ENCODE measurements around the gene RNF186.
"Not testable (repeated sequence)": the region's sequence is repeated elsewhere in the genome, so short reads cannot be mapped to it uniquely, and the experiment has no call there.

RNF186 gene

GRCh38 chr1:19814681-19815503 is at the start of gene RNF186:
Gene RNF186 (minus strand): TSS chr1:19815283. CDS start chr1:19815101, 182 bp downstream.
- no peak for DNase-seq (ENCODE audit: low read depth in 2 of 2)

GRCh38 chr1:19864570-19865160 is 49.6 kb upstream of the RNF186 start:
- DNase-seq (ENCODE audit: low read depth in 2 of 2): no peak

- no peak for DNase-seq (ENCODE audit: low read depth in 2 of 2)
Measured at GRCh38 chr1:19862944-19863343, 47.9 kb upstream of the RNF186 start.

DNA sequence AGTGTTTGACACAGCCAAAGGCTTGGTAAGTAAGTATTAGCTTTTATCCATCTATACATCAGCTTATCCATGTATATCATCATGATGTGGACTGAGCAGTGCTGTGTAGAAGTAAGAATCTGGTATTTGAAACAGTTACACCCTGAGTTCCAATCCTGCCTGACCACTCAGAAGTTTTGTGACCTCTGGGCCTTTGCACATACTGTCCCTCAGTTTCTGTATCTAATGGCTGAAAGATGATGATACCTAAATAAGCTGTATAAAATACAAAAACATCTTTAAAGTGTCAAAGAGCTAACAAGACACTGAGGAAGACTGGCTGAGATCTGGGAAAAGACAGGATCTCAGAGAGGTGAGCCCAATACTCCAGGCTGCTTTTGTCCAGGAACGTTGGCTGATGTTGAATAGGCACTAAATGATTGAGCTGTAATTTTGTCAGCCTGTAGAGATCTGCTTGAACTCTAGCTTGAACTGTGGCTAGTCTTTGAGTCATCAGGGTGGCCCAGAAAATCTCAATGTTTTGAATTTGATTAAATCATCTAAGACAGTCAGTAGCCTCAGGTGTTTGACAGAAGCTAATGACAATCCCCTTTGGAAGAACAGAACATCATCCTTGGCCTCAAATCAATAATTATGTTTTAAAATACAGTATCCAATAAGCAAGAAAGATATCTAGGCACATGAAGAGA is 46.9 kb upstream of the RNF186 start:
- no peak for DNase-seq (ENCODE audit: low read depth in 2 of 2)

- DNase-seq (ENCODE audit: low read depth in 2 of 2): no peak
Measured at GRCh38 chr1:19861034-19861433, 46.0 kb upstream of the RNF186 start.

GRCh38 chr1:19860418-19860817 is 45.3 kb upstream of the RNF186 start:
- DNase-seq (ENCODE audit: low read depth in 2 of 2): no peak

- no peak for DNase-seq (ENCODE audit: low read depth in 2 of 2)
Measured at GRCh38 chr1:19859876-19860275, 44.8 kb upstream of the RNF186 start.

DNA sequence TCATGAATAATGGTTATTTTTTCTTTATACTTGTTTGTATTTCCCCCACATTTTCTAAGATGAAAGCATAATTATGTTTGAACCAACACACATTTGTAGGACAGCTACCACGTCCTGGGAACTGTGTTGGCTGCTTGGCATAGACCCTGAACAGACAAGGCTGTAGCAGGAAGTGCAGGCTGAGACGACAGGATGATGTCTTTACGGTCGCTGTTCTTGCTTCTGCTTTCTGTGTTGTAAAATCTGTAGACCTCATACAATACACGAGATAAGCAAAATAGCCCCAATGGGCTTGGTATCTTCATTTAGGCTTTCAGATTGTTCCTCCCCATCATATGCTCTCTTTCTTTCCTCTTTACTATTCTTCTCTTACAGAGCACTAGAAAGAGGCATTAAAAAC is 43.8 kb upstream of the RNF186 start:
- DNase-seq (ENCODE audit: low read depth in 2 of 2): no peak

DNA sequence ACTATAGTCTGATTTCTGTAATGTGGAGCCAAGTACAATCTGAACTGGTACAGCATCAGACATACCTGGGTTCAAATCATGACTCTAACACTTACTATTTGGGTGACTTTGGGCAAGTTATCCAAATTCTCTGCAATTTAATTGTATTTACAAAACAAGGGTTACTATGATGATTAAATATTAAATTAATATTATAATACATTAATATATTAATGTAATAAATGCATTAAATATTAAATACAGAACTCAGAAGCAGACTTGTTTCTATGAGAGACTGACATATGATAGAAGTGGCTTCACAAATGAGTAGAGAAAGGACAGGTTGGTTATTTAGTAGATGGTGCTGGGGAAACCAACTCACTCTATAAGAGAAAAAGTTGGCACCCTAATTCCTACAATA is 39.8 kb upstream of the RNF186 start:
- no peak for DNase-seq (ENCODE audit: low read depth in 2 of 2)

DNA sequence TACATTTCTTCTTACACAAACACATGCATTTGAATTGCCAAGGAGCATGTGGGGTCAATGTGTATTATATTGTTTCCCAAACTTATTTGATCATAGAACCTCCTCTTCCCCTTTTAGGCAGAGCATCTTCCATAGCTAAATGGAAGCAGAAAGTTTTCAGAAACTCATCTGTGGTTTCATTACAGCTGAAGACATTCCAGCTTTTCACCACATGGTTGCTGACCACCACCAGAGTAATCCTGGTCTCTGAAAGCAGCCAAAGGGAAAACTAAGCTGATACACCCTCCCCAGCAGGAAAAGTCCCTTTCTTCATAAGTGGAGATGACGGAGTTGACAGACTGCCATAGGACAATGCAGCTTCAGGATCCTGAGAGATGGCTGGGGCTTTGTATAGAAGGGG is 37.0 kb upstream of the RNF186 start:
- DNase-seq (ENCODE audit: low read depth in 2 of 2): no peak

GRCh38 chr1:19850214-19850613 is 35.1 kb upstream of the RNF186 start:
- no peak for DNase-seq (ENCODE audit: low read depth in 2 of 2)

DNA sequence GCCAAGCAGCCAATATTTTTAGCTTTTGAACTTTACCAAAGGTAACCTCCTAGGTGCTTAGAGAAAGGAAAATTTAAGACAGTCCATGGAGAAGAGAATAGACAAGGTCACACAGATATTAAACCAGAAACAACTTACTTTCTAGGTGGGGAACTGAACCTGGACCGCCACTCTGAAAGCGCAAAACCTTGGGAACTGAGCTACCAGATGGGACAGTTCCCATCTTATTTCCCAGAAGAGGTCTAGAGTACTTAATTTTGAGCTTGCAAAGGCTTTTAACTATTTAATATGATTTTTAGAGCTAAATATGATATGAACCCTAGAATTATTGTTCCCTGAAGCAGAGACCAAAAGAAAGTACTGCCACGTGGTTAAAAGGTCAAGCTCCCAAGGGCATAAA is 34.2 kb upstream of the RNF186 start:
- DNase-seq (ENCODE audit: low read depth in 2 of 2): not testable (repeated sequence)

- DNase-seq (ENCODE audit: low read depth in 2 of 2): not testable (repeated sequence)
Measured at GRCh38 chr1:19847334-19847733, 32.3 kb upstream of the RNF186 start.

- DNase-seq (ENCODE audit: low read depth in 2 of 2): no peak
Measured at GRCh38 chr1:19846338-19846737, 31.3 kb upstream of the RNF186 start.

DNA sequence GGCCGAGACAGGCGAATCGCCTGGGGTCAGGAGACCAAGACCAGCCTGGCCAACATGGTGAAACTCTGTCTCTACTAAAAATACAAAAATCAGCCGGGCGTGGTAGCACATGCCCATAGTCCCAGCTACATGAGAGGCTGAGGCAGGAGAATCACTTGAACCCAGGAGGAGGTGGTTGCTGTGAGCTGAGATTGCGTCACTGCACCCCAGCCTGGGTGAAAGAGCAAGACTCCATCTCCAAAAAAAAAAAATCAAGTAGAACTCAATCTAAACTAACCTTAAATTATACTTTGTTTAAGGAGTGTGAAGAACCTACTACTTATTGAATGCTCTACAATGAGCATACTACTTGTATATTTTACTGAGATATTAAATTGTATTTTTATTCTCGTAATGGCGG is 30.5 kb upstream of the RNF186 start:
- DNase-seq (ENCODE audit: low read depth in 2 of 2): no peak

- DNase-seq (ENCODE audit: low read depth in 2 of 2): no peak
Measured at GRCh38 chr1:19844731-19845495, 29.8 kb upstream of the RNF186 start.

GRCh38 chr1:19840228-19840627 is 25.1 kb upstream of the RNF186 start:
- DNase-seq (ENCODE audit: low read depth in 2 of 2): no peak

DNA sequence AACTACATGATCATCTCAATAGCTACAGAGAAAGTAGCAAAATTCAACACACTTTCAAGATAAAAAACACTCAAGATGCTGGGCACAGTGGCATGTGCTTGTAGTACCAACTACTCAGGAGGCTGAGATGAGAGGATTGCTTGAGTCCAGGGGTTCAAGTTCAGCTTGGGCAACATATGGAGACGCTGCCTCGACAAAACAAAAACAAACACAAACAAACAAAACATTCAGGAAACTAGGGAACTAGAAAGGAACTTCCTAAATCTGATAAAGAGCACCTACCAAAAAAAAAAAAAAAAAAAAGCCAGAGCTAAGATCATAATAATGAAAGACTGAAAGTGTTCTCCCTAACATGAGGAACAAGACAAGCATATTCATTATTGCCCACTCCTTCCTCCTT is 22.8 kb upstream of the RNF186 start:
- no peak for DNase-seq (ENCODE audit: low read depth in 2 of 2)

DNA sequence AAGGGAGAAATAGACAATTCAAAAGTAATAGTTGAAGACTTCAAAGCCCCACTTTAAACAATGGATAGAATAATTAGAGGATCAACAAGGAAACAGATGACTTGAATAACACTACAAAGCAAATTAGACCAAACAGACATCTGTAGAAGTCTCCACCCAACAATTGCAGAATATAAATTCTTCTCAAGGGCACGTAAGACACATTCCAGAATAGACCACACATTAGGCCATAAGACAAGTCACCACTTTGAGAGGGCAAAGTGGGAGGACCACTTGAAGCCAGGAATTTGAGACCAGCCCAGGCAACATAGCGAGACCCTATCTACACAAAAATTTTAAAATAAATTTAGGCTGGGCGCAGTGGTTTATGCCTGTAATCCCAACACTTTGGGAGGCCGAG is 20.5 kb upstream of the RNF186 start:
- DNase-seq (ENCODE audit: low read depth in 2 of 2): no peak

GRCh38 chr1:19831441-19831840 is 16.4 kb upstream of the RNF186 start:
- DNase-seq (ENCODE audit: low read depth in 2 of 2): no peak

DNA sequence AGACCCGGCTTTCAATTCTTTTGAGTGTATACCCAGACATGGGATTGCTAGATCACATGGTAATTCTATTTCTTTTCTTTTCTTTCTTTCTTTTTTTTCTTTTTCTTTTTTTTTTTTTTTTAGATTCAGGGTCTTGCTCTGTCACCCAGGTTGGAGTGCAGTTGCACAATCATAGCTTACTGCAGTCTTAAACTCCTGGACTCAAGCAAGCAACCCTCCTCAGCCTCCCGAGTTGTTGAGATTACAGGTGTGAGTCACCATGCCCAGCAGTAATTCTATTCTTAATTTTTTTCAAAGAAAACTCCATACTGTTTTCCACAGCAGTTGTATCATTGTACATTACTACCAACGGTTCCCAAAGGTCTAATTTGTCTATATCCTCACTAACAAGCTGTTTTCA is 13.5 kb upstream of the RNF186 start:
- DNase-seq (ENCODE audit: low read depth in 2 of 2): no peak

- DNase-seq (ENCODE audit: low read depth in 2 of 2): no peak
Measured at GRCh38 chr1:19825298-19825697, 10.2 kb upstream of the RNF186 start.
